ENCODE data around the gene PLEKHD1. TPM values are rescaled to one million over a fixed set of nuclear protein-coding genes. Genes with fewer than 3 reads are reported as not detected.
A peak's percentile ranks its signal among the peaks of the same experiment; 100 is the strongest.

The PLEKHD1 gene
- total RNA-seq, 2 experiments from 2014 or later: 0.07 TPM; not detected in 1

GRCh38 chr14:69449216-69449615, 35.3 kb upstream of the PLEKHD1 start:
- Mint-ChIP-seq H3K36me3 (ENCODE audit: low read depth) (peaks cover 7% of the 10 kb centered on the region), H3K27ac (no peak overlapping the region), H3K9me3 (no peaks in the 10 kb centered on the region), H3K27me3 (no peaks in the 10 kb centered on the region), H3K4me3 (no peak overlapping the region), H3K4me1 (ENCODE audit: low read depth) (no peaks in the 10 kb centered on the region)
- DNase-seq (no peak), ATAC-seq (no peak)
- TF ChIP-seq CTCF (IDR thresholded peaks at IDR 0.05): no peak
- POLR2A ChIA-PET: interaction anchor here (0.6 kb wide), 1 partner anchor 666 kb away, joined by 3 read pairs; no protein-coding TSS in a partner anchor
- CTCF ChIA-PET: interaction anchor here (1.0 kb wide), 1 partner anchor 320 kb away, joined by 3 read pairs; no protein-coding TSS in a partner anchor
- intact Hi-C loops (cut with micrococcal nuclease): no loop called here

GRCh38 chr14:69451941-69452340, 32.6 kb upstream of the PLEKHD1 start:
- H3K27ac Mint-ChIP-seq: no peak overlapping the region
- CTCF ChIA-PET: no interaction called here
- intact Hi-C loops (cut with micrococcal nuclease): no loop called here
- TF ChIP-seq CTCF (IDR thresholded peaks at IDR 0.05): no peak
- H3K4me1 Mint-ChIP-seq (ENCODE audit: low read depth): no peaks in the 10 kb centered on the region
- ATAC-seq: no peak
- no peak for DNase-seq
- POLR2A ChIA-PET: interaction anchor here (1.4 kb wide), 1 partner anchor 46 kb away, joined by 3 read pairs; no protein-coding TSS in a partner anchor
- H3K27me3 Mint-ChIP-seq: no peaks in the 10 kb centered on the region
- peaks cover 3% of the 10 kb centered on the region for H3K36me3 Mint-ChIP-seq (ENCODE audit: low read depth)
- H3K9me3 Mint-ChIP-seq: no peaks in the 10 kb centered on the region
- H3K4me3 Mint-ChIP-seq: no peak overlapping the region

- ChIA-PET CTCF (interaction anchor here (1.5 to 6.5 kb wide), 5 partner anchors 11 to 216 kb away, joined by 5 to 79 read pairs (median 12); no protein-coding TSS in a partner anchor), POLR2A (interaction anchor here (0.6 to 2.5 kb wide), 2 partner anchors 60 to 620 kb away, joined by 3 to 7 read pairs; partner anchors contain the start of genes ERH and SLC39A9)
- intact Hi-C loops (cut with micrococcal nuclease): no loop called here
- peaks cover 17% of the 10 kb centered on the region for H3K36me3 Mint-ChIP-seq (ENCODE audit: low read depth)
- no peaks in the 10 kb centered on the region for H3K9me3 Mint-ChIP-seq
- H3K4me3 Mint-ChIP-seq: no peak overlapping the region
- ATAC-seq (no peak), DNase-seq (no peak)
- no peak for TF ChIP-seq CTCF (IDR thresholded peaks at IDR 0.05)
- no peaks in the 10 kb centered on the region for H3K27me3 Mint-ChIP-seq
- H3K27ac Mint-ChIP-seq: no peak overlapping the region
- no peaks in the 10 kb centered on the region for H3K4me1 Mint-ChIP-seq (ENCODE audit: low read depth)
Observed at GRCh38 chr14:69458350-69458749, 26.2 kb upstream of the PLEKHD1 start.

- DNase-seq (no peak), ATAC-seq (no peak)
- peaks cover 17% of the 10 kb centered on the region for H3K36me3 Mint-ChIP-seq (ENCODE audit: low read depth)
- no peak for TF ChIP-seq CTCF (IDR thresholded peaks at IDR 0.05)
- ChIA-PET POLR2A (interaction anchor here (2.5 kb wide), 1 partner anchor 61 kb away, joined by 7 read pairs; the partner anchor contains the start of genes ERH and SLC39A9), CTCF (interaction anchor here (1.0 to 6.5 kb wide), 20 partner anchors 12 to 329 kb away, joined by 3 to 79 read pairs (median 7); partner anchors contain the start of genes CCDC177, ERH and SLC39A9)
- intact Hi-C loops (cut with micrococcal nuclease): no loop called here
- no peaks in the 10 kb centered on the region for H3K9me3 Mint-ChIP-seq
- no peak overlapping the region for H3K4me3 Mint-ChIP-seq
- H3K4me1 Mint-ChIP-seq (ENCODE audit: low read depth): no peaks in the 10 kb centered on the region
- H3K27me3 Mint-ChIP-seq: no peaks in the 10 kb centered on the region
- no peak overlapping the region for H3K27ac Mint-ChIP-seq
Observed at GRCh38 chr14:69459122-69459521, 25.4 kb upstream of the PLEKHD1 start.

GRCh38 chr14:69460093-69460701, 24.3 kb upstream of the PLEKHD1 start:
- peaks cover 17% of the 10 kb centered on the region for H3K36me3 Mint-ChIP-seq (ENCODE audit: low read depth)
- peak; percentile 77 for TF ChIP-seq CTCF (IDR thresholded peaks at IDR 0.05)
- ATAC-seq (peak; percentile 91), DNase-seq (peak; percentile 79)
- CTCF ChIA-PET: interaction anchor here (0.7 to 6.5 kb wide), 32 partner anchors 13 to 488 kb away, joined by 3 to 79 read pairs (median 5); partner anchors contain the start of genes CCDC177, ERH and SLC39A9
- POLR2A ChIA-PET: interaction anchor here (2.5 kb wide), 1 partner anchor 62 kb away, joined by 7 read pairs; the partner anchor contains the start of genes ERH and SLC39A9
- no peak overlapping the region for H3K4me3 Mint-ChIP-seq
- no peak overlapping the region for H3K27ac Mint-ChIP-seq
- no peaks in the 10 kb centered on the region for H3K27me3 Mint-ChIP-seq
- no peaks in the 10 kb centered on the region for H3K4me1 Mint-ChIP-seq (ENCODE audit: low read depth)
- H3K9me3 Mint-ChIP-seq: no peaks in the 10 kb centered on the region
- intact Hi-C loops (cut with micrococcal nuclease): loop anchor here (5.0 kb wide), 1 partner anchor 218 kb away; no protein-coding TSS in a partner anchor
